Stomach smooth muscle (tissue), 2 donors: ENCODE results near the gene ZDHHC16.
"Not testable (repeated sequence)": the region's sequence is repeated elsewhere in the genome, so short reads cannot be mapped to it uniquely, and the experiment has no call there.

Source experiments
- H3K27ac ChIP-seq: one replicate; pipeline ENCODE4 v1.7.0; 2013; ENCODE audit warnings: mild to moderate bottlenecking, low read length, inconsistent platforms
- H3K27me3 ChIP-seq, 2 donors: one replicate each; pipeline ENCODE4 v1.7.0; 2013; ENCODE audit warnings: low read length in 2 of 2; ENCODE audit not compliant: insufficient read depth in 2 of 2, control insufficient read depth in 1 of 2
- H3K36me3 ChIP-seq, 2 donors: one replicate each; pipeline ENCODE4 v1.7.0; 2013; ENCODE audit warnings: low read length in 2 of 2; ENCODE audit not compliant: control insufficient read depth in 2 of 2, insufficient read depth in 2 of 2
- H3K4me1 ChIP-seq: one replicate; pipeline ENCODE4 v1.7.0; 2013; ENCODE audit warnings: low read length; ENCODE audit not compliant: control insufficient read depth, insufficient read depth
- H3K4me3 ChIP-seq, 2 donors: one replicate each; pipeline ENCODE4 v1.7.0; 2013; ENCODE audit warnings: low read length in 2 of 2
- H3K9ac ChIP-seq, 2 donors: one replicate each; pipeline ENCODE4 v1.7.0; 2013; ENCODE audit warnings: low read length in 2 of 2, mild to moderate bottlenecking in 1 of 2
- H3K9me3 ChIP-seq, 2 donors: one replicate each; pipeline ENCODE4 v1.7.0; 2013; ENCODE audit warnings: low read length in 2 of 2; ENCODE audit not compliant: control insufficient read depth in 2 of 2
- donor health status: healthy.
- donor health status: Pancreatic carcinoma.

ZDHHC16 gene

GRCh38 chr10:97445722-97446639 is at the start of gene ZDHHC16, which contains the start of gene EXOSC1:
Gene ZDHHC16 (plus strand): TSS chr10:97446175. CDS start chr10:97451676, 5,501 bp downstream.
Gene EXOSC1 (minus strand): TSS chr10:97446006. CDS start chr10:97445985, 21 bp downstream.
- Histone ChIP-seq H3K4me1 (peaks cover 23% of the 10 kb centered on the region), H3K4me3 (peak within 1 kb of the TSS; percentile 88 to 97), H3K9ac (peak within 1 kb of the TSS; percentile 78 to 79), H3K36me3 (peaks cover 3 to 13% of the 10 kb centered on the region in 2 donors), H3K27me3 (no peaks in the 10 kb centered on the region), H3K27ac (peak within 1 kb of the TSS; percentile 31), H3K9me3 (no peaks in the 10 kb centered on the region)

- Histone ChIP-seq H3K36me3 (peaks cover 4 to 7% of the 10 kb centered on the region in 2 donors), H3K4me1 (peaks cover 13% of the 10 kb centered on the region), H3K9ac (peak overlapping the region; percentile 86), H3K9me3 (no peaks in the 10 kb centered on the region), H3K27me3 (no peaks in the 10 kb centered on the region), H3K27ac (peak overlapping the region; percentile 67), H3K4me3 (peak overlapping the region; percentile 94 to 98)
These were observed 46.0 kb upstream of the ZDHHC16 start for GRCh38 chr10:97399843-97400545.

GRCh38 chr10:97400665-97401454 is 45.1 kb upstream of the ZDHHC16 start, which contains the start of gene RRP12:
Gene RRP12 (minus strand): TSS chr10:97401340. CDS start chr10:97401231, 109 bp downstream.
- H3K9ac ChIP-seq: peak within 1 kb of the TSS; percentile 86
- peaks cover 13% of the 10 kb centered on the region for H3K4me1 ChIP-seq
- H3K36me3 ChIP-seq: peaks cover 4 to 7% of the 10 kb centered on the region in 2 donors
- peak within 1 kb of the TSS; percentile 94 to 98 for H3K4me3 ChIP-seq
- no peaks in the 10 kb centered on the region for H3K9me3 ChIP-seq
- H3K27me3 ChIP-seq: no peaks in the 10 kb centered on the region
- H3K27ac ChIP-seq: peak within 1 kb of the TSS; percentile 67

- Histone ChIP-seq H3K4me3 (peak overlapping the region; percentile 94 to 98), H3K27ac (peak overlapping the region; percentile 67), H3K9ac (no peak overlapping the region), H3K4me1 (peaks cover 13% of the 10 kb centered on the region), H3K36me3 (peaks cover 0 to under 1% of the 10 kb centered on the region in 2 donors), H3K9me3 (no peaks in the 10 kb centered on the region), H3K27me3 (no peaks in the 10 kb centered on the region)
These were observed 44.5 kb upstream of the ZDHHC16 start for GRCh38 chr10:97401455-97401919.

- peaks cover 16% of the 10 kb centered on the region for H3K4me1 ChIP-seq
- H3K9me3 ChIP-seq: no peaks in the 10 kb centered on the region
- no peak overlapping the region for H3K27ac ChIP-seq
- H3K27me3 ChIP-seq: no peaks in the 10 kb centered on the region
- no peak overlapping the region for H3K9ac ChIP-seq
- H3K4me3 ChIP-seq: no peak overlapping the region
- no peaks in the 10 kb centered on the region for H3K36me3 ChIP-seq
These were observed 41.9 kb upstream of the ZDHHC16 start for GRCh38 chr10:97404044-97404443.

- H3K4me1 ChIP-seq: peaks cover 4% of the 10 kb centered on the region
- H3K9ac ChIP-seq: no peak overlapping the region
- no peak overlapping the region for H3K27ac ChIP-seq
- no peaks in the 10 kb centered on the region for H3K27me3 ChIP-seq
- no peak overlapping the region for H3K4me3 ChIP-seq
- no peaks in the 10 kb centered on the region for H3K36me3 ChIP-seq
- H3K9me3 ChIP-seq: no peaks in the 10 kb centered on the region
These were observed 39.9 kb upstream of the ZDHHC16 start for GRCh38 chr10:97406064-97406463.

- not testable (repeated sequence) for H3K27me3 ChIP-seq, H3K9me3 ChIP-seq, H3K27ac ChIP-seq, H3K9ac ChIP-seq, H3K4me1 ChIP-seq, H3K36me3 ChIP-seq, H3K4me3 ChIP-seq
These were observed 39.5 kb upstream of the ZDHHC16 start for GRCh38 chr10:97406483-97406882.

- Histone ChIP-seq H3K4me3 (peak overlapping the region in 1 of 2 donors; percentile 58), H3K36me3 (no peaks in the 10 kb centered on the region), H3K27me3 (no peaks in the 10 kb centered on the region), H3K27ac (no peak overlapping the region), H3K4me1 (peaks cover 4% of the 10 kb centered on the region), H3K9ac (peak overlapping the region in 1 of 2 donors; percentile 21), H3K9me3 (no peaks in the 10 kb centered on the region)
These were observed 38.6 kb upstream of the ZDHHC16 start for GRCh38 chr10:97407211-97407951.

GRCh38 chr10:97407952-97408248 is 38.1 kb upstream of the ZDHHC16 start:
- Histone ChIP-seq H3K27ac (no peak overlapping the region), H3K27me3 (no peaks in the 10 kb centered on the region), H3K4me1 (peaks cover 4% of the 10 kb centered on the region)

More at GRCh38 chr10:97407952-97408248, 38.1 kb upstream of the ZDHHC16 start:
- Histone ChIP-seq H3K36me3 (no peaks in the 10 kb centered on the region), H3K4me3 (no peak overlapping the region), H3K9me3 (no peaks in the 10 kb centered on the region), H3K9ac (no peak overlapping the region)
